Measurements from ENCODE around the gene DDX53.

The DDX53 gene

GRCh38 chrX:22999696-23000223 is at the start of gene DDX53:
TSS of gene DDX53 (plus strand) at chrX:22999960. CDS start at chrX:23000058, 98 bp downstream.
- DNase-seq, result no peak

- peak; percentile 1 to 38 for DNase-seq
These were observed 49.2 kb upstream of the DDX53 start for GRCh38 chrX:22950269-22951266.

DNA sequence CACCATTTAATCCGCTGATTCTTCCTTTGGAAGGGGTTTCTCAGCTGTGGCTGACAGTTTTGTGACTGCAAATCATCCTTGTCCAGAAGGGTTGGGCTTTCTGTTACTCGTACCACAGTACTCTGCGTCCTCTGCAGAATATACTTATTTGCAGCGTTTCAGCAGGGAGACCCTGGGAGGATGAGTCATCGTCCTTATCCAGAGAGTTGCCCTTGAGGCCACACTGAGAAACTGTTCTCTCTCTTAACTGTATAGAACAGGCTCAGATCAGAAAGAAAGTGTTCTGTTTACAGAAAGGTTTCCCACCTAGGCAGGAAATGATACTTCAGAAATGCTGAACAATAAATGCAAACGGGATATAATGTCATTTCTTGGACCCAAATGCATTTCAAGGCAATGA is 47.8 kb upstream of the DDX53 start:
- DNase-seq, result no peak

DNA sequence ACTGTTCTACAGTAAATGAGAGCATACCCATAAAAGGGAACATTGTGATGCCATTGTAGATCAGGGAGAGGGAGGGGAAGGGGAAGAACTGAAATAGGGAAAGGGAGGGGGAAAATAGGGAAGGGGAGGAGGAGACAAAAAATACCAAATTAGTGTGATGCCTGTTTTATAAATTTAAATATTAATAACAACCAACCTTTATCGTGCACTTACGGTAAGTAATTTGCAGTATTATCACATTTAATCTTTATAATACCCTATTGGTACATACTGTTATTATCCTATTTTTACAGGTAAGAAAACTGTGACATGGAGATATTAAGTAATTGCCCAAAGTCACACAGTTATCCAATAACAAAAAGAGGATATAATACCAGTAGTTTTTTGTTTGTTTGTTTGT is 41.5 kb upstream of the DDX53 start:
- no peak for DNase-seq

GRCh38 chrX:22959204-22959920 is 40.4 kb upstream of the DDX53 start:
- no peak for DNase-seq

DNA sequence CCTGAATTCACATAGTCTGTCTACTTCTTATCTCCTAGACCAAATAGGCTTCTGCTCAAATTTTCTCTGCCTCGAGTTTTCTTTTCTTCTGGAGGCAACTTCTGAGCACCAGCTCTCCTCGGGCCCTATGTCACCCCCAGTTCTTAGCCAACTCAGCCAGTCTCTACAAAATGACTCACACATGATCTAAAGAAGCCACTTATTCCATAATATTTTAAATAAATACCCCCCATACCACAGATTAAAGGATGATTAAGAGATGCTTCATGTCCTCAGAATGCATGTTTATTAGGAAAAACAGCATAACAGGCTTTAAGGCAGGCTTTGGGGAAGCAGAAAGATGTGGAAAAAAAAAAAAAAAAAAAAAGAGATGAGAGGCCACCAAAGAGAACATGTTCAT is 36.6 kb upstream of the DDX53 start:
- no peak for DNase-seq

- no peak for DNase-seq
These were observed 31.3 kb upstream of the DDX53 start for GRCh38 chrX:22968494-22968893.

DNA sequence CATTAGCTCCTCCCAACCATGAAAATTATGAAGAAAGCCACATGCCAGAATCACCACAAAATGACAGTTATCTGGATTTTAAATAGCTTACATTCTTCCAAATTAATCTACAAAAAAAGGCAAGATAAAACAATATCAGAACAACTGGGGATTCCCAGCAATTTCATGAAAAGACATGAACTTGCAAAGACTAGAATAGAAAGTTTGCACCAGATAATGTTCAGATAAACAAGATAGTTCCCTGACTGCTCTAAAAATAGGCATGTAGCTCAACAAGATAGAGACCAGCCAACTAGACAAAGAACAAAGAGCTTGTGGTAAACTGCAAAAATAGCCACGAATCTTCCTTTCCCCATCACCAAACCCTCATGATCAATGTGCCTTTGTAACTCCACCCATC is 30.3 kb upstream of the DDX53 start:
- DNase-seq, result no peak

DNA sequence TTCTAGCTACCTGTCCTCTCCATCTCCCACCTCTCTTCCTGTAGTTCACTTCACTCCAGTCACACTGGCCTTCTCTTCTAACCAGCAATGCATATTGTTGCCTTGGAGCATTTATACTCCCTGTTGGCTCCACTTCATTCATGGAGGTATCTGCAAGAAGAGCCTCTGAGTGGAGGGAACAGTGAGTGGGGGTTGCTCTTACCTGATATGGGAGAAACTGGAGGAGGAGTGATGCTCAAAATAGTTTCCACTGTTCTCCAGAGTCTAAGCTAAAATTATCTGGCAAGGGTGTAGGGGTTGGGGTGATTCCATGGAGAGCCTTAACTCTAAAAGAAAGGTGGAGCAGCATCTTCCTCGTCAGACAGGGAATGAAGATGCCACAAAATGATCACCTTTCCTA is 28.9 kb upstream of the DDX53 start:
- DNase-seq, result no peak

DNA sequence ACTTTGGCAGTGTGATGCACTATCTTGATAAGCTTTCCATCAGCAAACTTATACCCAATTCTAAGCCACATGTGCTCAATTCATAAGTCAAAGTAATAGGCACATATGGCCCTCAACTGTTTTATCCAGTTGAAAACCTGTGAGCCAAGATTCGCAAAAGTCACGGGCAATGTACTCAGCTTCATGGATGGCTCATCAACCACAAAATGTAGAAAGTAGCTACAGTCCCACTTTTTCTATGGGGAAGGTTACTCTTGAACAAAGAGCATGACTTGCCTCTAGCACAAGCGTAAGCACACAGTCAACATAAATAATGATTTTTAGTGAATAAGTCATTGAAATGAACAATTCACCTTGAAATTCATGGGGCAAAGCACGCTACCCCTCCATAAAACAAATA is 25.1 kb upstream of the DDX53 start:
- DNase-seq, result no peak

DNA sequence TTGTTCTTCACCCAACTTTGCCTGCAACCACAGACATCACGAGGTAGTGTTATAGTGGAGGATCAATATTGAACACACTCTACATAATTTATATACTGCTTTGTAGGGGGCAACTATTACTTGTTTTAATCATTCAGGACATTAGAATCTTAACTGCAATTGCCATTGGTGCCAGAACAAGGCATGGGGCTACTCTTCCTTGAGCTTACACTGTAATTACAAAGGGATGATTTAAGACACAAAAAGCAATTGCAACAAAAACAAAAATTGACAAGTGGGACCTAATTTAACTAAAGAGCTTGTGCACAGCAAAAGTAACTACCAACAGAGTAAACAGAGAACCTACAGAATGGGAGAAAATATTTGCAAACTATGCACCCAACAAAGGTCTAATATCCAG is 24.0 kb upstream of the DDX53 start:
- DNase-seq, result no peak

DNA sequence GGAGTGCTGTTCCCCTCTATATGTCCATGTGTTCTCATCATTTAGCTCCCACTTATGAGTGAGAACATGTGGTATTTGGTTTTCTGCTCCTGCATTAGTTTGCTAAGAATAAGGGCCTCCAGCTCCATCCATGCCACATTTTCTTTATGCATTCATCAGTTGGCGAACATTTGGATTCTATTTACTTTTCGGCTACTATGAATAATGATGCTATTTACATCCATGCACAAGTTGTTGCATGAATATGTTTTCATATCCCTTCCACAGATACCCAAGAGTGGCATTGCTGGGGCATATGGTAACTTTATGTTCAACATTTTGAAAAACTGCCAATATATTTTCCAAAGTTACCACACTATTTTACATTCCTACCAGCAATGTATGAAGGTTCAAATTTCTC is 13.8 kb upstream of the DDX53 start:
- no peak for DNase-seq

GRCh38 chrX:22987452-22987851 is 12.3 kb upstream of the DDX53 start:
- no peak for DNase-seq

- DNase-seq, result no peak
These were observed 3.4 kb downstream of the DDX53 start for GRCh38 chrX:23003116-23003515.

DNA sequence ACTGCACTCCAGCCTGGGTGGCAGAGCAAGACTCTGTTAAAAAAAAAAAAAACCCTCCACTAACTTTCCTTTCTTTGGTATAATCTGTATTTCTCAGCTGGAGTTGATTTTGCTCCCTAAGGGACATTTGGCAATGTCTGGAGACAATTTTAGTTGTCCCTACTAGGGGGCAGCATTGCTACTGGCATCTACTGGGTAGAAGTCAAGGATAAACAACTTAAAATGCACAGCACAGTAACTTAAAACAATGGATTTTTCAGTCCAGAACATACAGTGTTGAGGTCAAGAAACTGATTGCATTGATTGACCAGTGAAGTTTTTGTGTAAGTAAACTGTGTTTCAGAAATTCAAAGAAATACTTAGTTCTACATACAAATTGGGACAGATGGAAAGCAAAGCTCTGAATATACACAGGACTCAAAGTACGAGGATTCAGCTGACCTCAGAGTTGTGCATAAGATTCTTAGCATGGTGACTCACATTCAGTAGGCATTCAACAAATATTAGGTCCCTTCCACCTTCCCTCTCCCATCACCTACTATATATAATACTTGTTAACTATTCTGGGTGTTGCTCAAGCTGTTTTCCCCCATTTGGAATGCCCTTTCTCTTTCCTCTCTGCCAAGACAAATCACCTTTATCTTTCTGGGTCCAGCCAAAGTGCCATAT is 8.8 kb downstream of the DDX53 start:
- no peak for DNase-seq

GRCh38 chrX:23012162-23012561 is 12.4 kb downstream of the DDX53 start:
- DNase-seq, result no peak

GRCh38 chrX:23012636-23013035 is 12.9 kb downstream of the DDX53 start:
- DNase-seq, result no peak

GRCh38 chrX:23013366-23013765 is 13.6 kb downstream of the DDX53 start:
- DNase-seq, result no peak

DNA sequence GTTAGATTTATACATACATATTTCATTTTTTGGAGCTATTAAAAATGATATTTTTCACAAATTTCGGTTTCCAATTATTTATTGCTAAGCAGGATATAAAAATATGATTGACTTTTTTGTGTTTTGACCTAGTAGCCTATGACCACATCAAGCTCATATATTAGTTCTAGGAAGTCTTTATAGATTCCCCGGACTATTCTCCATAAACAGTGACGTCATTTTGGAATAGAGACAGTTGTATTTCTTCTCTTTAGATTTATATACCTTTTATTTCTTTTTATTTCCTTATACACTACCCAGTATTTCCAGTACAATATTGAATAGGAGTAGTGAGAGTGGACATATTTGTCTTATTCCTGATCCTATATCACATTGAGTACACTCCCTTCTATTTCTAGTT is 31.8 kb downstream of the DDX53 start:
- no peak for DNase-seq

DNA sequence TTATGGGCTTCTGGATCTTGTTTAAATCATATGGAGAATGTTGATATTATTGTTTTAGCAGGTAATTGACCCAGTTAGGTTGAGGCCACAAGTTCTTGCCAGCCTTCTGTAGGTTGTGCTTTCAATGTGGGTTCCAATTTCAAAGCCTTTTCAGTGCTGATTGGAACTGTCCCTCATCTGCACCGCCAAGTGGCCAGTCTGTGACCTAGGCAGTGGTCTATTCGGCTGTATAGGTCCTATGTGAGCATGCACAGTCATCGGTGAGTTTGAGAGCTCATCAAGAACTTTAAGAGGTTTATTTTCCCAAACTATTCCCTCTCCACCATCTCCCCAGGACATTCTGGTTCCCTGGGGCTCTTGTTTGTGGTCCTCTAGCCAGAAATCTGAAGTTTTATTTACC is 35.7 kb downstream of the DDX53 start:
- no peak for DNase-seq

DNA sequence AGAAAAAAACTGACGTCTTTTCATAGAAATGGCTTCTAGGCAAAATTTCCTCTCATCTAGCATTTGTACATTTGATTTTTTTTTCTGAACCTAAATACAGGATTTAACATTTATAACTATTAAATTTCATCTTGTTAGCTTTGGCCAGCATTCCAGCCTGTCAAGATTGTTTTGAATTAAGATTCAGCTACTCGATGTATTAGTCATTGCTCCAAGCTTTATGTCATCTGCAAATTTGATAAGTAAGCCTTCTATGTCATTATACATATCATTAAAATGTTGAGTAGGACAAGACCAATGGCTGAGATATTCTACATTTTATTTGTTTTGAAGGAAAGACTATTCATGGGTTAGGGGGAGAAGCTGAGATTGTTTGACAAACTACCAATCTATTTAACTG is 46.7 kb downstream of the DDX53 start:
- DNase-seq, result no peak

DNA sequence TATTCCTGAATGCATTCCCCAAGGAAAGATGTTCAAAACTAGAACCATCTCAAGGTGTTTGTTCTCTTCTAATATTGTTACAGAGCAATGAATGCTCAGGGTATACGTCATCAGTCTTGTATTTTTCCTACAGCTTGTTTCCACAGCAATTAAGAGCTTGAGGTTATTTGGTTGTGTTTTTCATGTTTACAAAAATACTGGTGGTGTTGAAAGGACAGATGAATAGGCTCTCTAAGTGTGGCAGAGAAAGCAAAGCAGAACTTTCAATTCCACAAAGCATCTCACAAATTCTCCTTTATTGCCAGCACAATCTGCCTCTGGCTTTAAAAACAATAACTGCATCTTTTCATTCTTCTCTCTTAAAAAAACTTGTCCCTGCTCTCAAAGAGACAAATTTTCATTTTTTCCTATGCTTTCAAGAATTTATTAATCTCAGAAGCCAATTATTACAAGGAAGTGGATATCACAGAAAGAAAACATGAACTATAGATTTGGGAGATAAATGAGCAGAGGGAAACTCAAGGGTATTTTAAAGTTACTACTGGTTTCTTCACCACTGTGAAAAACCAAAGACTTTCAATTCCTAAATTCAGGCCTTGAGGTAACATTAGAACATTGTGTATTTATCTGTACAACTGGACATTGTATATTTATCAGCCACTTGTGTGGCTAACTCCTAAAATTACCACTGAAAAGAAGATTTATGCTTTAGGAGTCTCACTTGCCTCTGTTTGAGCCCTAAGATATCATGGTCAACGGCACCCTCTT is 49.2 kb downstream of the DDX53 start:
- no peak for DNase-seq

GRCh38 chrX:23052324-23052723 is 52.6 kb downstream of the DDX53 start:
- DNase-seq, result no peak
